GM18520 (cell line): Measurements from ENCODE around the gene TNS1.
"Not testable (repeated sequence)": the region's sequence is repeated elsewhere in the genome, so short reads cannot be mapped to it uniquely, and the experiment has no call there.

Experiments
- ATAC-seq: cut with Tn5 transposase; IDR thresholded peaks from one replicate; pipeline ENCODE4 v1.9.1; 2021; ENCODE audit not compliant: unreplicated experiment

The TNS1 gene

GRCh38 chr2:218029366-218030360, 26.9 kb upstream of the TNS1 start:
- ATAC-seq, result no peak

- no peak for ATAC-seq
Measured at GRCh38 chr2:218028562-218029348, 26.0 kb upstream of the TNS1 start.

- no peak for ATAC-seq
Measured at GRCh38 chr2:218028189-218028495, 25.3 kb upstream of the TNS1 start.

GRCh38 chr2:218027426-218028188, 24.8 kb upstream of the TNS1 start:
- ATAC-seq, result no peak

- ATAC-seq, result no peak
Measured at GRCh38 chr2:218026676-218027425, 24.1 kb upstream of the TNS1 start.

GRCh38 chr2:218026244-218026643, 23.4 kb upstream of the TNS1 start:
- no peak for ATAC-seq

- no peak for ATAC-seq
Measured at GRCh38 chr2:218024871-218025270, 22.1 kb upstream of the TNS1 start.

GRCh38 chr2:218024336-218024735, 21.5 kb upstream of the TNS1 start:
- ATAC-seq, result no peak

- ATAC-seq, result no peak
Measured at GRCh38 chr2:218023636-218024035, 20.8 kb upstream of the TNS1 start.

GRCh38 chr2:218022851-218023530, 20.2 kb upstream of the TNS1 start:
- no peak for ATAC-seq

GRCh38 chr2:218022131-218022850, 19.5 kb upstream of the TNS1 start:
- ATAC-seq, result no peak

GRCh38 chr2:218021536-218022071, 18.8 kb upstream of the TNS1 start:
- ATAC-seq, result no peak

GRCh38 chr2:218020966-218021535, 18.3 kb upstream of the TNS1 start:
- no peak for ATAC-seq

- no peak for ATAC-seq
Measured at GRCh38 chr2:218020281-218020680, 17.5 kb upstream of the TNS1 start.

- no peak for ATAC-seq
Measured at GRCh38 chr2:218019411-218020060, 16.7 kb upstream of the TNS1 start.

- ATAC-seq, result not testable (repeated sequence)
Measured at GRCh38 chr2:218018842-218019125, 16.0 kb upstream of the TNS1 start.

GRCh38 chr2:218017211-218018053, 14.6 kb upstream of the TNS1 start:
- no peak for ATAC-seq

- ATAC-seq, result no peak
Measured at GRCh38 chr2:218016810-218017209, 14.0 kb upstream of the TNS1 start.
